K562 (cell line): ENCODE results near the gene ROPN1B. TPM values are rescaled to one million over a fixed set of nuclear protein-coding genes. Genes with fewer than 3 reads are reported as not detected.

Experiments
- ATAC-seq: fragments of 200-7000 bp; cut with Tn5 transposase; 3 replicates; pipeline ENCODE4 v1.9.1; 2020; ENCODE audit warnings: moderate library complexity
- BruUV-seq: library from RNA; stranded (reverse); fragments of 400-500 nt; replicated peaks from 2 replicates; lab custom pipeline; 2021; lab: Mats Ljungman, UMichigan
- CTCF ChIA-PET: fragments of 300-600 bp; formaldehyde crosslinking; extraction: SDS; loops from one replicate; lab custom pipeline; 2021; ENCODE audit warnings: low intra/inter-chr PET ratio; lab: Yijun Ruan, JAX
- POLR2A ChIA-PET: fragments of 300-600, 350-650 bp; sonication (Branson Sonifier 250); formaldehyde crosslinking; extraction: SDS; loops from one replicate; lab custom pipeline; 2021; ENCODE audit warnings: antibody characterized with exemption, inconsistent platforms; lab: Yijun Ruan, JAX
- DNase-seq, 4 experiments: peaks; one replicate each; pipeline versions ENCODE4 v3.0.0 to v3.0.0-alpha.2; 2011 to 2018; ENCODE audit warnings: low spot score in 3 of 4, mixed read lengths in 3 of 4; ENCODE audit errors: extremely low read depth in 1 of 4
- FAIRE-seq: peaks from 2 replicates; lab custom pipeline; 2011; peaks lifted over from hg19 to GRCh38; lab: Jason Lieb, UNC
- H2AFZ ChIP-seq: 2 replicates; pipeline ENCODE4 v1.6.0; 2011; ENCODE audit warnings: low read depth, low read length, control low read depth, inconsistent platforms
- H3K27ac ChIP-seq: fragments of 200-600 bp; 3 replicates; pipeline ENCODE4 v1.8.0; 2011; ENCODE audit warnings: low read depth, mild to moderate bottlenecking, control low read depth, inconsistent platforms, low read length, moderate library complexity, mixed read lengths; ENCODE audit errors: extremely low read depth
- H3K27me3 ChIP-seq, 2 experiments: fragments of 300-600 bp in 1 of 2; 2 replicates in 1 of 2; 3 replicates in 1 of 2; pipeline versions ENCODE4 v1.6.0 to v1.8.0; 2011; ENCODE audit warnings: inconsistent platforms in 2 of 2, low read length in 2 of 2, mild to moderate bottlenecking in 1 of 2, mixed read lengths in 1 of 2, moderate library complexity in 1 of 2; ENCODE audit not compliant: control insufficient read depth in 2 of 2, insufficient read depth in 2 of 2
- H3K36me3 ChIP-seq: fragments of 300-600 bp; 3 replicates; pipeline ENCODE4 v1.8.0; 2011; ENCODE audit warnings: mild to moderate bottlenecking, low read length, inconsistent platforms; ENCODE audit not compliant: control insufficient read depth, insufficient read depth
- H3K4me1 ChIP-seq, 2 experiments: fragments of 200-600 bp in 1 of 2; replicated peaks in 1 of 2; 2 replicates in 1 of 2; 3 replicates in 1 of 2; pipeline versions ENCODE4 v1.5.1 to v1.8.0; 2011; ENCODE audit warnings: inconsistent platforms in 2 of 2, low read length in 2 of 2, mild to moderate bottlenecking in 1 of 2, mixed read lengths in 1 of 2, moderate library complexity in 1 of 2; ENCODE audit not compliant: control insufficient read depth in 2 of 2, insufficient read depth in 2 of 2
- H3K4me2 ChIP-seq: 2 replicates; pipeline ENCODE4 v1.6.1; 2011; ENCODE audit warnings: low read length, control low read depth, inconsistent platforms, mixed read lengths; ENCODE audit not compliant: insufficient read depth
- H3K4me3 ChIP-seq: fragments of 200-600 bp; sonication (generic), shearing (Covaris generic); 2 replicates; pipeline ENCODE4 v1.5.1; 2016; ENCODE audit warnings: control low read depth, inconsistent platforms
- H3K79me2 ChIP-seq: fragments of 200-600 bp; 3 replicates; pipeline ENCODE4 v1.8.0; 2011; ENCODE audit warnings: low read length, inconsistent platforms; ENCODE audit not compliant: control insufficient read depth, insufficient read depth
- H3K9ac ChIP-seq, 2 experiments: 2 replicates each; pipeline versions ENCODE4 v1.6.0 to v1.6.1; 2011; ENCODE audit warnings: low read depth in 2 of 2, low read length in 2 of 2, control low read depth in 1 of 2, inconsistent platforms in 1 of 2, mild to moderate bottlenecking in 1 of 2, mixed read lengths in 1 of 2; ENCODE audit not compliant: insufficient read depth in 1 of 2
- H3K9me1 ChIP-seq: one replicate; pipeline ENCODE4 v1.6.0; 2011; ENCODE audit warnings: inconsistent platforms, mild to moderate bottlenecking, low read length, moderate library complexity; ENCODE audit not compliant: control insufficient read depth, insufficient read depth
- H3K9me3 ChIP-seq: replicated peaks from 2 replicates; pipeline ENCODE4 v1.5.1; 2011; ENCODE audit warnings: low read depth, low read length, inconsistent platforms; ENCODE audit not compliant: control insufficient read depth, insufficient read depth
- H4K20me1 ChIP-seq: replicated peaks from 2 replicates; pipeline ENCODE4 v1.6.1; 2011; ENCODE audit warnings: low read length, inconsistent platforms, mixed read lengths; ENCODE audit not compliant: control insufficient read depth, insufficient read depth
- ARNT ChIP-seq, 2 experiments: fragments of 450-650 bp; IDR thresholded peaks; 2 replicates each; pipeline ENCODE4 v1.6.1; 2016; ENCODE audit warnings: mild to moderate bottlenecking in 1 of 2
- FOXP1 ChIP-seq: sonication (generic); formaldehyde crosslinking; IDR thresholded peaks from 2 replicates; pipeline ENCODE4 v1.8.0; 2022; ENCODE audit warnings: mild to moderate bottlenecking, missing genetic modification reagents
- RAD51 ChIP-seq: fragments of 450-650 bp; IDR thresholded peaks from 2 replicates; pipeline ENCODE4 v1.7.1; 2016; ENCODE audit warnings: low read depth, mild to moderate bottlenecking, borderline replicate concordance
- XRCC4 ChIP-seq: IDR thresholded peaks from one replicate; pipeline ENCODE4 v1.6.1; 2011; ENCODE audit not compliant: insufficient read depth, insufficient read length; ENCODE audit errors: extremely low read depth
- ZNF57 ChIP-seq: fragments of 450-650 bp; formaldehyde crosslinking; IDR thresholded peaks from 2 replicates; pipeline ENCODE4 v1.4.0; 2020; ENCODE audit warnings: mild to moderate bottlenecking, moderate library complexity
- ZNF780A ChIP-seq: fragments of 250-450 bp; sonication (Bioruptor Pico); IDR thresholded peaks from 2 replicates; pipeline ENCODE4 v1.5.0; 2021; ENCODE audit warnings: mild to moderate bottlenecking
- WGBS: fragments of 100-300 bp; shearing (Covaris generic); methylation state at CpG from one replicate; pipeline ENCODE4 v1.1.6; 2016; ENCODE audit warnings: low coverage, mixed read lengths; ENCODE audit not compliant: insufficient coverage; ENCODE audit errors: missing lambda C conversion rate; 5-methylcytosine and 5-hydroxymethylcytosine counted together
- in situ Hi-C: fragments of 300-500 bp; cut with MboI; formaldehyde crosslinking; loops from 4 replicates; pipeline ENCODE4 v1.15.0; 2018; ENCODE audit warnings: inconsistent platforms, mixed read lengths
- intact Hi-C: fragments of 100-400 bp; cut with micrococcal nuclease; formaldehyde crosslinking; loops from 2 replicates; pipeline ENCODE4 v1.14.2; 2022
- polyA plus RNA-seq, 8 experiments: library from polyadenylated mRNA; depleted of rRNA in 4 of 8; stranded (reverse) in 5 of 8; unstranded in 3 of 8; fragments of >200 nt; fragmentation: Nextera tagmentation in 2 of 8; fragmentation: Illumina TruSeq in 1 of 8; extraction: Ambion mirVana in 2 of 8; extraction: Trizol in 1 of 8; gene quantifications; 2 replicates each; pipeline versions ENCODE4 v1.2.1 to v1.2.3, GENCODE V29; 2011 to 2014; ENCODE audit warnings: inconsistent platforms in 1 of 8, missing spikeins in 1 of 8
- total RNA-seq, 7 experiments: library from RNA; depleted of rRNA in 6 of 7; stranded (reverse); fragments of >200 nt in 6 of 7; fragmentation: Illumina TruSeq in 2 of 7; extraction: Trizol in 2 of 7; gene quantifications; 2 replicates each; pipeline versions ENCODE4 v1.2.1 to v1.2.3, GENCODE V29; 2011 to 2021; ENCODE audit warnings: low replicate concordance in 1 of 7
- TF ChIP-seq, protein P1 (sequence below): fragments of 250-450 bp; sonication (Bioruptor Pico); IDR thresholded peaks from 2 replicates; pipeline ENCODE4 v1.8.0; 2021; ENCODE audit warnings: moderate library complexity, mild to moderate bottlenecking, inconsistent platforms
- TF ChIP-seq, protein P2 (sequence below): fragments of 450-650 bp; conservative IDR thresholded peaks from 2 replicates; pipeline ENCODE4 v1.6.1; 2016; ENCODE audit warnings: missing genetic modification characterization, low read depth, mild to moderate bottlenecking, missing compliant biosample characterization, moderate library complexity
- TF ChIP-seq, protein P3 (sequence below): fragments of 450-650 bp; IDR thresholded peaks from 2 replicates; pipeline ENCODE4 v1.6.1; 2016; ENCODE audit warnings: low read depth, mild to moderate bottlenecking, moderate library complexity

Gene ROPN1B
- total and polyA plus RNA-seq, 9 of the 15 experiments (the other 6 are each of a cell fraction or from before 2014, with no cell fraction given), result not detected

DNA sequence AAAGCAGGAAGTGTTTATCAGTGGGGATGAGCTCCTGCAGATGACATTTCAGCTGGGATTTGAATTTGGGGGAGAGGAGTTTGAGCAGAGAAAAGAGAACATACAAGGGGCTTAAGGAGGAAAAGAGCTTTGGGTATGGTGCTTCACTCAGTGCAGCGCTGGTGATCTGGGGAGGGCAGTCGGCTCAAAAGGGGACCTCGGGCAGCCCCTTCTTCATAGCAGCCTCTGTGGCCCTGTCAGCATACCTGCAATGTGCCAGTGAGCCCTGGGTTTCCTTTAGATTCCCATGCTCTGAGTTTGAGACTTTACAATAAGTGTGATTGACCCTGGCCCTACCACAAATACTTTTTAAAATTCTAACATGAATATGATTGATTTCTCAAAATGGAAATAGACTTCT, 40.2 kb downstream of the ROPN1B start:
- no peak overlapping the region for H2AFZ ChIP-seq
- H3K79me2 ChIP-seq, result no peaks in the 10 kb centered on the region
- no peaks in the 10 kb centered on the region for H3K9me3 ChIP-seq
- no TSS peak for BruUV-seq
- intact Hi-C loops, result no loop called here
- no peak overlapping the region for H3K9ac ChIP-seq
- TF ChIP-seq ARNT (IDR thresholded peaks at IDR 0.05) (no peak), ZNF780A (CRISPR knock-in tag) (no peak), XRCC4 (no peak), RAD51 (no peak), FOXP1 (no peak), ZNF57 (CRISPR knock-in tag) (no peak)
- TF ChIP-seq, protein P1, sequence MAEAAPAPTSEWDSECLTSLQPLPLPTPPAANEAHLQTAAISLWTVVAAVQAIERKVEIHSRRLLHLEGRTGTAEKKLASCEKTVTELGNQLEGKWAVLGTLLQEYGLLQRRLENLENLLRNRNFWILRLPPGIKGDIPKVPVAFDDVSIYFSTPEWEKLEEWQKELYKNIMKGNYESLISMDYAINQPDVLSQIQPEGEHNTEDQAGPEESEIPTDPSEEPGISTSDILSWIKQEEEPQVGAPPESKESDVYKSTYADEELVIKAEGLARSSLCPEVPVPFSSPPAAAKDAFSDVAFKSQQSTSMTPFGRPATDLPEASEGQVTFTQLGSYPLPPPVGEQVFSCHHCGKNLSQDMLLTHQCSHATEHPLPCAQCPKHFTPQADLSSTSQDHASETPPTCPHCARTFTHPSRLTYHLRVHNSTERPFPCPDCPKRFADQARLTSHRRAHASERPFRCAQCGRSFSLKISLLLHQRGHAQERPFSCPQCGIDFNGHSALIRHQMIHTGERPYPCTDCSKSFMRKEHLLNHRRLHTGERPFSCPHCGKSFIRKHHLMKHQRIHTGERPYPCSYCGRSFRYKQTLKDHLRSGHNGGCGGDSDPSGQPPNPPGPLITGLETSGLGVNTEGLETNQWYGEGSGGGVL (CRISPR knock-in tag), result no peak
- TF ChIP-seq, protein P2, sequence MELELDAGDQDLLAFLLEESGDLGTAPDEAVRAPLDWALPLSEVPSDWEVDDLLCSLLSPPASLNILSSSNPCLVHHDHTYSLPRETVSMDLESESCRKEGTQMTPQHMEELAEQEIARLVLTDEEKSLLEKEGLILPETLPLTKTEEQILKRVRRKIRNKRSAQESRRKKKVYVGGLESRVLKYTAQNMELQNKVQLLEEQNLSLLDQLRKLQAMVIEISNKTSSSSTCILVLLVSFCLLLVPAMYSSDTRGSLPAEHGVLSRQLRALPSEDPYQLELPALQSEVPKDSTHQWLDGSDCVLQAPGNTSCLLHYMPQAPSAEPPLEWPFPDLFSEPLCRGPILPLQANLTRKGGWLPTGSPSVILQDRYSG (tag), result no peak
- TF ChIP-seq, protein P3, sequence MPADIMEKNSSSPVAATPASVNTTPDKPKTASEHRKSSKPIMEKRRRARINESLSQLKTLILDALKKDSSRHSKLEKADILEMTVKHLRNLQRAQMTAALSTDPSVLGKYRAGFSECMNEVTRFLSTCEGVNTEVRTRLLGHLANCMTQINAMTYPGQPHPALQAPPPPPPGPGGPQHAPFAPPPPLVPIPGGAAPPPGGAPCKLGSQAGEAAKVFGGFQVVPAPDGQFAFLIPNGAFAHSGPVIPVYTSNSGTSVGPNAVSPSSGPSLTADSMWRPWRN, result no peak
- H3K4me2 ChIP-seq, result no peak overlapping the region
- no peak overlapping the region for H3K27ac ChIP-seq
- H3K27me3 ChIP-seq, result no peaks in the 10 kb centered on the region
- H3K36me3 ChIP-seq, result peaks cover 2% of the 10 kb centered on the region; the same call in 1 of the 3 replicates
- WGBS, result 56% methylated on average over 2 of the region's 3 CpGs
- ChIA-PET CTCF (no interaction called here), POLR2A (no interaction called here)
- H3K4me3 ChIP-seq, result no peak overlapping the region
- no peaks in the 10 kb centered on the region for H3K9me1 ChIP-seq
- FAIRE-seq, result no peak
- in situ Hi-C loops, result no loop called here
- ATAC-seq, result no peak
- no peaks in the 10 kb centered on the region for H4K20me1 ChIP-seq
- DNase-seq, result no peak
- H3K4me1 ChIP-seq, result no peaks in the 10 kb centered on the region; a peak in 1 of 5 replicates
